GM12872 (cell line): Measurements from ENCODE around the gene CSH1.

Experiments used
- TF ChIP-seq, protein P1 (sequence below): IDR thresholded peaks from 3 replicates; pipeline ENCODE4 v1.5.1; 2011; ENCODE audit warnings: low read depth, mild to moderate bottlenecking, low read length, moderate library complexity; ENCODE audit not compliant: insufficient read depth

Gene CSH1

GRCh38 chr17:63916566-63917185, 20.3 kb upstream of the CSH1 start:
- TF ChIP-seq, protein P1, sequence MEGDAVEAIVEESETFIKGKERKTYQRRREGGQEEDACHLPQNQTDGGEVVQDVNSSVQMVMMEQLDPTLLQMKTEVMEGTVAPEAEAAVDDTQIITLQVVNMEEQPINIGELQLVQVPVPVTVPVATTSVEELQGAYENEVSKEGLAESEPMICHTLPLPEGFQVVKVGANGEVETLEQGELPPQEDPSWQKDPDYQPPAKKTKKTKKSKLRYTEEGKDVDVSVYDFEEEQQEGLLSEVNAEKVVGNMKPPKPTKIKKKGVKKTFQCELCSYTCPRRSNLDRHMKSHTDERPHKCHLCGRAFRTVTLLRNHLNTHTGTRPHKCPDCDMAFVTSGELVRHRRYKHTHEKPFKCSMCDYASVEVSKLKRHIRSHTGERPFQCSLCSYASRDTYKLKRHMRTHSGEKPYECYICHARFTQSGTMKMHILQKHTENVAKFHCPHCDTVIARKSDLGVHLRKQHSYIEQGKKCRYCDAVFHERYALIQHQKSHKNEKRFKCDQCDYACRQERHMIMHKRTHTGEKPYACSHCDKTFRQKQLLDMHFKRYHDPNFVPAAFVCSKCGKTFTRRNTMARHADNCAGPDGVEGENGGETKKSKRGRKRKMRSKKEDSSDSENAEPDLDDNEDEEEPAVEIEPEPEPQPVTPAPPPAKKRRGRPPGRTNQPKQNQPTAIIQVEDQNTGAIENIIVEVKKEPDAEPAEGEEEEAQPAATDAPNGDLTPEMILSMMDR, result no peak

GRCh38 chr17:63914471-63914870, 18.1 kb upstream of the CSH1 start:
- TF ChIP-seq, protein P1, result no peak

GRCh38 chr17:63911657-63912100, 15.3 kb upstream of the CSH1 start:
- TF ChIP-seq, protein P1, result peak; percentile 82

DNA sequence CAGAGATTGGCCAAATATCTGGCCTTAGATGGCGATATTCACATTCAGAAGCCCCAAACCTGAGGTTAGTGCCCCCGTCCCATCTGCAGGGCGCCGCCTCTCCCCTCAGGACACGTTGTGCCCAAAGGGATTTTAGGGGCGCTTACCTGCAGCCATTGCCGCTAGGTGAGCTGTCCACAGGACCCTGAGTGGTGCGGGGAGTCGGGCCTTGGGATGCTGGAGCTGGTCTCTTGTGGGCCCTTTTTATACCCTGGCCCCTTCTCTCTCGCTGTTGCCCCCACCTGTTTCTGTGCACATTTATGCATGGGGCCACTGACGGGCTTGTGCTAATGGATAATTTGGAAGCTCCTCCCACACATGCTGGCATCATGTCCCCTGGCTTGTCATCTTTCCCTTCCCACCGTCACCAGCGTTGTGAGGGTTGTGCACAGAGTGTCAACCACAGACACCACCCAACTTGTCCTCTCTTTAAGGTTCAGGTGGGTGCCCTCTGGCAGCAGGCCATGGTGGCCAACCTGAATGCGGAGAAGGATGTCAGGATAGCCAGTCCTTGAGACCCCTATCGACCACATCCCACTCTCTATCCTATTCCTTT, 14.8 kb upstream of the CSH1 start, which contains the start of gene CSHL1:
Gene CSHL1 (minus strand): TSS at position 218 of the 595 bp plus-strand sequence. CDS start 62 bp downstream, at position 156.
- TF ChIP-seq, protein P1, result no peak

DNA sequence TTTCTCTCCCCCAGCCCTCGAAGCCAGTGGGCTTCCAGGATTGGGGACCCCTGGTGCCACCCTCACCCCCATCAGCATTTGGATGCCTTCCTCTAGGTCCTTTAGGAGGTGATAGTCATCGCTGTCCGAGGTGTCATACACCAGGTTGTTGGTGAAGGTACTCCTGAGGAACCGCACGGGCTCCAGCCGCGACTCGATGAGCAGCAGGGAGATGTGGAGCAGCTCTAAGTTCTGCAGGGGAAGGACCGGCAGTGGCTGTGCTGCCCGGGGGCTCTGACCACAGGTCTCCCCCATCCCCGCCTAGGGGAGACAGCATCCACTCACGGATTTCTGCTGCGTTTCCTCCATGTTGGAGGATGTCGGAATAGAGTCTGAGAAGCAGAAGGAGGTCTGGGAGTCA, 13.7 kb upstream of the CSH1 start:
- TF ChIP-seq, protein P1, result no peak

- TF ChIP-seq, protein P1, result peak; percentile 36; the same call in 2 of the 3 replicates
These were observed 10.9 kb upstream of the CSH1 start for GRCh38 chr17:63907161-63907778.

GRCh38 chr17:63903787-63904201, 7.4 kb upstream of the CSH1 start:
- TF ChIP-seq, protein P1, result peak; percentile 39; the same call in 1 of the 3 replicates
